ENCODE data around the gene FRMD7.

DNA sequence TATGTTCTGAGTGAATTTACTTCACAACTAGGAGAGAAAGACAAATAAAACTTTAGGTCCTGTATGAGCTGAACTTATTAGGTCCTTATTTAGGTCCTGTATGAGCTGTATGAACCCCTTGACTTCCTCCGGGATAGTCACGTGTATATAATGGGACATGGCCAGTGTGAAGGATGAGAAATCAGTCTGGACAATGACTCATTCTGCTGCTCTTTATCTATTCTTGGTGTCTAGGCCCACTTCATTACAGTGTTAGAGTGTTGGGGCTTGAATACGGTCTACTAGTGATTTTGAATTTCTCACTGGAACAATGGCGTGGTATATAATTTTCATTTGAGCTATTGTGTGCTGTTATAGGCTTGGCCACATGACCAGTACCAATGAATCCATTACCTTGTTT lies 82.9 kb downstream of the FRMD7 start:
- no peak for TF ChIP-seq PPARA (CRISPR knock-in tag; IDR thresholded peaks at IDR 0.05; ENCODE audit: borderline replicate concordance)
- TF ChIP-seq, protein P1, sequence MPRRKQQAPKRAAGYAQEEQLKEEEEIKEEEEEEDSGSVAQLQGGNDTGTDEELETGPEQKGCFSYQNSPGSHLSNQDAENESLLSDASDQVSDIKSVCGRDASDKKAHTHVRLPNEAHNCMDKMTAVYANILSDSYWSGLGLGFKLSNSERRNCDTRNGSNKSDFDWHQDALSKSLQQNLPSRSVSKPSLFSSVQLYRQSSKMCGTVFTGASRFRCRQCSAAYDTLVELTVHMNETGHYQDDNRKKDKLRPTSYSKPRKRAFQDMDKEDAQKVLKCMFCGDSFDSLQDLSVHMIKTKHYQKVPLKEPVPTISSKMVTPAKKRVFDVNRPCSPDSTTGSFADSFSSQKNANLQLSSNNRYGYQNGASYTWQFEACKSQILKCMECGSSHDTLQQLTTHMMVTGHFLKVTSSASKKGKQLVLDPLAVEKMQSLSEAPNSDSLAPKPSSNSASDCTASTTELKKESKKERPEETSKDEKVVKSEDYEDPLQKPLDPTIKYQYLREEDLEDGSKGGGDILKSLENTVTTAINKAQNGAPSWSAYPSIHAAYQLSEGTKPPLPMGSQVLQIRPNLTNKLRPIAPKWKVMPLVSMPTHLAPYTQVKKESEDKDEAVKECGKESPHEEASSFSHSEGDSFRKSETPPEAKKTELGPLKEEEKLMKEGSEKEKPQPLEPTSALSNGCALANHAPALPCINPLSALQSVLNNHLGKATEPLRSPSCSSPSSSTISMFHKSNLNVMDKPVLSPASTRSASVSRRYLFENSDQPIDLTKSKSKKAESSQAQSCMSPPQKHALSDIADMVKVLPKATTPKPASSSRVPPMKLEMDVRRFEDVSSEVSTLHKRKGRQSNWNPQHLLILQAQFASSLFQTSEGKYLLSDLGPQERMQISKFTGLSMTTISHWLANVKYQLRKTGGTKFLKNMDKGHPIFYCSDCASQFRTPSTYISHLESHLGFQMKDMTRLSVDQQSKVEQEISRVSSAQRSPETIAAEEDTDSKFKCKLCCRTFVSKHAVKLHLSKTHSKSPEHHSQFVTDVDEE (CRISPR knock-in tag; IDR thresholded peaks at IDR 0.05), result no peak
- TF ChIP-seq, protein P2, sequence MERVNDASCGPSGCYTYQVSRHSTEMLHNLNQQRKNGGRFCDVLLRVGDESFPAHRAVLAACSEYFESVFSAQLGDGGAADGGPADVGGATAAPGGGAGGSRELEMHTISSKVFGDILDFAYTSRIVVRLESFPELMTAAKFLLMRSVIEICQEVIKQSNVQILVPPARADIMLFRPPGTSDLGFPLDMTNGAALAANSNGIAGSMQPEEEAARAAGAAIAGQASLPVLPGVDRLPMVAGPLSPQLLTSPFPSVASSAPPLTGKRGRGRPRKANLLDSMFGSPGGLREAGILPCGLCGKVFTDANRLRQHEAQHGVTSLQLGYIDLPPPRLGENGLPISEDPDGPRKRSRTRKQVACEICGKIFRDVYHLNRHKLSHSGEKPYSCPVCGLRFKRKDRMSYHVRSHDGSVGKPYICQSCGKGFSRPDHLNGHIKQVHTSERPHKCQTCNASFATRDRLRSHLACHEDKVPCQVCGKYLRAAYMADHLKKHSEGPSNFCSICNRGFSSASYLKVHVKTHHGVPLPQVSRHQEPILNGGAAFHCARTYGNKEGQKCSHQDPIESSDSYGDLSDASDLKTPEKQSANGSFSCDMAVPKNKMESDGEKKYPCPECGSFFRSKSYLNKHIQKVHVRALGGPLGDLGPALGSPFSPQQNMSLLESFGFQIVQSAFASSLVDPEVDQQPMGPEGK (CRISPR knock-in tag; IDR thresholded peaks at IDR 0.05; ENCODE audit: borderline replicate concordance), result no peak
- TF ChIP-seq GLIS3 (CRISPR knock-in tag; IDR thresholded peaks at IDR 0.05), result no peak
- no peak for TF ChIP-seq RARB (CRISPR knock-in tag; IDR thresholded peaks at IDR 0.05)
- TF ChIP-seq OSR1 (CRISPR knock-in tag; IDR thresholded peaks at IDR 0.05), result no peak
- TF ChIP-seq, protein P3, sequence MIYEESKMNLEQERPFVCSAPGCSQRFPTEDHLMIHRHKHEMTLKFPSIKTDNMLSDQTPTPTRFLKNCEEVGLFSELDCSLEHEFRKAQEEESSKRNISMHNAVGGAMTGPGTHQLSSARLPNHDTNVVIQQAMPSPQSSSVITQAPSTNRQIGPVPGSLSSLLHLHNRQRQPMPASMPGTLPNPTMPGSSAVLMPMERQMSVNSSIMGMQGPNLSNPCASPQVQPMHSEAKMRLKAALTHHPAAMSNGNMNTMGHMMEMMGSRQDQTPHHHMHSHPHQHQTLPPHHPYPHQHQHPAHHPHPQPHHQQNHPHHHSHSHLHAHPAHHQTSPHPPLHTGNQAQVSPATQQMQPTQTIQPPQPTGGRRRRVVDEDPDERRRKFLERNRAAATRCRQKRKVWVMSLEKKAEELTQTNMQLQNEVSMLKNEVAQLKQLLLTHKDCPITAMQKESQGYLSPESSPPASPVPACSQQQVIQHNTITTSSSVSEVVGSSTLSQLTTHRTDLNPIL (CRISPR knock-in tag; IDR thresholded peaks at IDR 0.05; ENCODE audit: low read depth), result no peak
- no peak for TF ChIP-seq CSDC2 (CRISPR knock-in tag; IDR thresholded peaks at IDR 0.05)
